KMS-11 (cell line): ENCODE data around the gene RNPS1.

Experiments
- H2AFZ ChIP-seq: fragments of 200-600 bp; sonication (generic); 2 replicates; pipeline ENCODE4 v1.6.1; 2016; ENCODE audit warnings: antibody characterized with exemption, mixed run types, low read depth
- H3K27ac ChIP-seq: fragments of 200-600 bp; sonication (generic); 2 replicates; pipeline ENCODE4 v1.6.1; 2016; ENCODE audit warnings: mild to moderate bottlenecking, mixed run types
- H3K27me3 ChIP-seq: fragments of 200-600 bp; sonication (generic); 2 replicates; pipeline ENCODE4 v1.6.1; 2017; ENCODE audit warnings: mild to moderate bottlenecking, low read depth, mixed run types, moderate library complexity; ENCODE audit not compliant: insufficient read depth
- H3K36me3 ChIP-seq: fragments of 200-600 bp; sonication (generic); 2 replicates; pipeline ENCODE4 v1.6.1; 2017; ENCODE audit warnings: mild to moderate bottlenecking, mixed run types; ENCODE audit not compliant: insufficient read depth
- H3K4me1 ChIP-seq: fragments of 200-600 bp; sonication (generic); 2 replicates; pipeline ENCODE4 v1.6.1; 2016; ENCODE audit warnings: mild to moderate bottlenecking, low read depth, mixed run types; ENCODE audit not compliant: poor library complexity, severe bottlenecking
- H3K4me2 ChIP-seq: fragments of 200-600 bp; sonication (generic); 2 replicates; pipeline ENCODE4 v1.7.0; 2016; ENCODE audit warnings: mild to moderate bottlenecking, mixed run types
- H3K4me3 ChIP-seq: fragments of 200-600 bp; sonication (generic); IDR thresholded peaks from 2 replicates; pipeline ENCODE4 v1.6.1; 2017; ENCODE audit warnings: low read depth, low read length, mixed read lengths; ENCODE audit not compliant: insufficient read depth
- H3K79me2 ChIP-seq: fragments of 200-600 bp; sonication (generic); 2 replicates; pipeline ENCODE4 v1.6.1; 2016; ENCODE audit warnings: low read depth, mixed run types; ENCODE audit not compliant: insufficient read depth
- H3K9ac ChIP-seq: fragments of 200-600 bp; sonication (generic); 2 replicates; pipeline ENCODE4 v1.6.1; 2016; ENCODE audit warnings: mild to moderate bottlenecking, mixed run types
- H4K20me1 ChIP-seq: fragments of 200-600 bp; sonication (generic); 2 replicates; pipeline ENCODE4 v1.6.1; 2016; ENCODE audit warnings: mild to moderate bottlenecking, mixed run types; ENCODE audit not compliant: insufficient read depth
- CTCF ChIP-seq: fragments of 200-600 bp; sonication (generic); conservative IDR thresholded peaks from 2 replicates; pipeline ENCODE4 v1.6.1; 2017; ENCODE audit warnings: low read depth, mild to moderate bottlenecking, antibody characterized with exemption, low read length, moderate library complexity, mixed read lengths

Gene RNPS1

GRCh38 chr16:2276368-2277195 lies 8.7 kb upstream of the RNPS1 start:
- H3K27ac ChIP-seq: no peak overlapping the region
- H4K20me1 ChIP-seq: no peaks in the 10 kb centered on the region
- H3K4me1 ChIP-seq: no peaks in the 10 kb centered on the region
- no peaks in the 10 kb centered on the region for H3K79me2 ChIP-seq
- H3K9ac ChIP-seq: no peak overlapping the region
- TF ChIP-seq CTCF: no peak
- H3K4me2 ChIP-seq: no peak overlapping the region
- H2AFZ ChIP-seq: no peak overlapping the region
- H3K4me3 ChIP-seq: no peak overlapping the region
- no peaks in the 10 kb centered on the region for H3K36me3 ChIP-seq
- H3K27me3 ChIP-seq: no peaks in the 10 kb centered on the region

- no peak overlapping the region for H2AFZ ChIP-seq
- H3K4me2 ChIP-seq: no peak overlapping the region
Observed at GRCh38 chr16:2275476-2276367, 7.8 kb upstream of the RNPS1 start.

DNA sequence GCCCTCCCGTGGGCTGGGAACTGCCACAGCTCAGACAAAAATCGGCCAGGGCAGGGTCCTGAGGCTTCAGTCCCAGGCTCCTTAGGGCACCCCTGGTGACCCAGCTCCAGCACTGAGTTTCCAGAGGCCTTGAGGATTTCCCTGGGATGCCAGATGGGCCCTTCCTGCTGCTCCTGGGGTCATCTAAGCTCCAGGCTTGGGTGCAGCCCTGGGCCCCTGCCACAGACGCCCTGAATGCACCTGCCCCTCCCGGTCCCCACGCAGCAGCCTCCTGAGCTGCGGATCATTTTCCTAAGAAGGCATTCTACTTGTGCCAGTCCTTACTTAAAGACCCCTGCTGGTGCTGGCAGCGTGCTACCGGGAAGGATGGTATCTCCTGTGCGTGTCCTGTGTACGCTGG lies 6.0 kb upstream of the RNPS1 start:
- Histone ChIP-seq H3K4me1 (peaks cover 12% of the 10 kb centered on the region), H2AFZ (no peak overlapping the region), H3K36me3 (no peaks in the 10 kb centered on the region), H3K27ac (no peak overlapping the region), H3K9ac (no peak overlapping the region), H3K27me3 (no peaks in the 10 kb centered on the region), H4K20me1 (no peaks in the 10 kb centered on the region), H3K4me2 (no peak overlapping the region), H3K4me3 (no peak overlapping the region), H3K79me2 (no peaks in the 10 kb centered on the region; the same call in 1 of the 2 replicates)
- no peak for TF ChIP-seq CTCF

More at GRCh38 chr16:2275476-2276367, 7.8 kb upstream of the RNPS1 start:
- Histone ChIP-seq H3K4me1 (no peaks in the 10 kb centered on the region), H3K36me3 (no peaks in the 10 kb centered on the region), H3K27me3 (no peaks in the 10 kb centered on the region), H3K9ac (no peak overlapping the region), H3K4me3 (no peak overlapping the region), H3K27ac (no peak overlapping the region), H4K20me1 (no peaks in the 10 kb centered on the region), H3K79me2 (no peaks in the 10 kb centered on the region)
- no peak for TF ChIP-seq CTCF

GRCh38 chr16:2273484-2273883 lies 5.6 kb upstream of the RNPS1 start:
- no peak for TF ChIP-seq CTCF
- no peak overlapping the region for H3K27ac ChIP-seq
- H3K4me2 ChIP-seq: no peak overlapping the region
- no peak overlapping the region for H3K4me3 ChIP-seq
- H3K27me3 ChIP-seq: no peaks in the 10 kb centered on the region
- no peaks in the 10 kb centered on the region; the same call in 1 of the 2 replicates for H3K79me2 ChIP-seq
- H3K9ac ChIP-seq: no peak overlapping the region
- no peaks in the 10 kb centered on the region for H4K20me1 ChIP-seq
- H3K36me3 ChIP-seq: no peaks in the 10 kb centered on the region
- no peak overlapping the region for H2AFZ ChIP-seq
- peaks cover 12% of the 10 kb centered on the region for H3K4me1 ChIP-seq
